Activated CD4-positive, alpha-beta T cell treated with anti-CD3 and anti-CD28 coated beads, Interleukin-2, amount 50 U/mL, for 1 hour (primary cell): ENCODE data around the gene WDR46.
"Not testable (repeated sequence)": the region's sequence is repeated elsewhere in the genome, so short reads cannot be mapped to it uniquely, and the experiment has no call there.

ENCODE experiments used
- DNase-seq: peaks from one replicate; pipeline ENCODE4 v3.0.0-alpha.2; 2020

The WDR46 gene

DNA sequence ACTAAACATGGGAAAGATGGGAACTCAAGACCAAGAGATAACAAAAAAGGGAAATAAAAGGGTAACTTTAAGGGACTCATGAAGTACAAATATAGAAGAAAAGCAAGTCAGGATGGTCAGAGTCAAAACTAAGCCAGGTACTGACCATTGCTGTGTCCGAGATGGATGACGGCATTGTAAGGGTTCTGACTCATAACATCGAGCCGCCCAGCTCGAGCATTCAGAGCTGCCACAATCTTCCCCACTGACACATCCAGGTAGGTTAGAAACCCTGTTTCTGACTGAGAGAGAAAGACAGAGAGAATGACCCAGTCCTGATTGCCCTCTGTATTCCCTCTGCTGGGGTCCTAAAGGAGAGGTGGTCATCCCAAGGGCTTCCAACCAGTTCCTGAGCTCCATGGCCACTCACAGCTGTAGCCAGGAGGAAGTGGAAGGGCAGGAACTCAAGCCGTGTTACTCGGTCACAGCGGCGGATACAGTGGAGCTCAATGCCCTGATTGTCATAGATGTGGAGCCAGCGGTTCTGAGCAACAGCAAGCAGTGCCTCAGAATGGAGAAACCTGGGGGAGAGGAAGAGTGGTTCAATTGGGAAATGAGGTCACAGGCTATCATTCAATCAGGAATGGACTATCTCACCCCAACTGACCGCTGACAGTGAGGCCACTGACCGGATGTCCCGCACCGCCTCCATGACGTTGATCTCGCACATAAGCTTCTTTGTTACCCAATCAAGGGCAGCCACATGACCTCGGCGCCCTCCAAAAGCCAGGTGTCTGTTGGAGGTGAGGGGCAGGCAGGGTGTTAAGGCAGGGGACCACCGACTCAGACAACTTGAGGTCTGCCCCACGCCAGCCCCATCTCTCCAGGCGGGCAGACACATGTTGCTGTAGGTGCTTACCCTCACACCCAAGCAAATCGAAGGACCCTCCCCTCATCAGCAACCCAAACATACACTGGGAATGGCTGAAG is 1.8 kb downstream of the WDR46 start:
- DNase-seq = no peak

DNA sequence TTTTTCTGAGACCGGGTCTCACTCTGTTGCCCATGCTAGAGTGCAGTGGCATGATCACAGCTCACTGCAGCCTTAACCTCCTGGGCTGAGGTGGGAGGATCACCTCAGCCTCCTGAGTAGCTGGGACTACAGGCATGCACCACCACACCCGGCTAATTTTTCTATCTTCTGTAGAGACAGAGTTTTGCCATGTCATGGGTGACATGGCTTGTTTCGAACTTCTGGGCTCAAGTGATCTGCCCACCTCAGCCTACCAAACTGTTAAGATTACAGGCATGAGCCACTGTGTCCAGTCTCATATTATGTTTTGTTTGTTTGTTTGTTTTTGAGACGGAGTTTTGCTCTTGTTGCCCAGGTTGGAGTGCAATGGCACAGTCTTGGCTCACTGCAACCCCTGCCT is 3.8 kb downstream of the WDR46 start:
- DNase-seq = not testable (repeated sequence)

GRCh38 chr6:33280539-33280938 is 8.5 kb downstream of the WDR46 start:
- no peak for DNase-seq

DNA sequence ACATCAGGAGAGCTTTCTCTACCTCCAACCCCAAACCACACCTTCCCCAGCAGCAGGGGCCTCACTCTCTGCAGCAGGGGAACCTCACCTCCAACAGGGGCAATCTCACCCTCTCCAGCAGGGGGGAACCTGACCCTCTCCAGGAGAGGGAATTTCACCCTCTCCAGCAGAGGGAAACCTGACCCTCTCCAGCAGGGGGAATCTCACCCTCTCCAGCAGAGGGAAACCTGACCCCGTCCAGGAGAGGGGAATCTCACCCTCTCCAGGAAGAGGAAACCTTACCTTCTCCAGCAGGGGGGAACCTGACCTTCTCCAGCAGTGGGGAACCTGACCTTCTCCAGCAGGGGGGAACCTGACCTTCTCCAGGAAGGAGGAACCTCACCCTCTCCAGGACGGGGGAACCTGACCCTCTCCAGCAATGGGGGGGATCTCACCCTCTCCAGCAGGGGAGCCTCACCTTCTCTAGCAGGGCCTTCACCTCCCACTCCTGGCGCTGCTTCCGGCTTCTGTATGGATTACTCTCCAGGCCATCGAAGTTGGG is 9.0 kb downstream of the WDR46 start:
- DNase-seq = no peak

GRCh38 chr6:33279257-33279695 is 9.8 kb downstream of the WDR46 start:
- DNase-seq = no peak

DNA sequence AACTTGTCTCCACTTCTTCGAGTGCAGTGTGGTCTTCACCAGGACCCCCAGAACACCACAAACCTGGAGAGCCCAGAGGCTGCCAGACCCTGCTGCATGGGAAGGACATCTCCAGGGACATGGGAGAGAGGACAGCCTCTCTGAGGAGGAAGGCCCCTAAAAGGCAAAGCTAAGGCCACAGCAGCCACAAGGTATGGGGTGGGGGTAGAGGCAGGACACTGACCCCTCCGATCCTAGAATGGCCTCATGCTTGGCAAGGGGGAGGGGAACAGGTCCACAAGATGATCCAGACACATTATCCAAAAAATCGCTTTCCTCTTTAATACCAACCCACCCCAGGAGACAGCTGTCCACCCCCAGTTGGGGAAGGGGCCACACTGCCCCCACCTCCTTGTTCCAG is 10.2 kb downstream of the WDR46 start:
- DNase-seq = no peak

DNA sequence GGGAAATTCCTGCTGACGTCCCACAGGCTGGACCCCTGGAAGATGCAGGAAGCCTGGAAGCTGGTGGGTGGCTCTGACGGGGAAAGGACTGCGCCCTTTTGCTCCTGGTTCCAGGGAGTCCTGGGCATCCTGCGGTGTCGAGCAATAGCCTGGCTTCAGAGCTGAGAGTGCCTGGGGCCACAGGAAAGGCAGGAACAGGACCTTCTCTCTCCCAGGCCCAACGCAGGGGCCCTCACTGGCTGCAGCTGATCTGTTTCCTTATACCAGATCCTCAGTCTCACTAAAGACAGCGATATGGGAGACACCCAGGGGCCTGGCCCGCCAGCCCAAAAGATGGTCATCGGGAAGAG is 10.7 kb downstream of the WDR46 start:
- DNase-seq = no peak

DNA sequence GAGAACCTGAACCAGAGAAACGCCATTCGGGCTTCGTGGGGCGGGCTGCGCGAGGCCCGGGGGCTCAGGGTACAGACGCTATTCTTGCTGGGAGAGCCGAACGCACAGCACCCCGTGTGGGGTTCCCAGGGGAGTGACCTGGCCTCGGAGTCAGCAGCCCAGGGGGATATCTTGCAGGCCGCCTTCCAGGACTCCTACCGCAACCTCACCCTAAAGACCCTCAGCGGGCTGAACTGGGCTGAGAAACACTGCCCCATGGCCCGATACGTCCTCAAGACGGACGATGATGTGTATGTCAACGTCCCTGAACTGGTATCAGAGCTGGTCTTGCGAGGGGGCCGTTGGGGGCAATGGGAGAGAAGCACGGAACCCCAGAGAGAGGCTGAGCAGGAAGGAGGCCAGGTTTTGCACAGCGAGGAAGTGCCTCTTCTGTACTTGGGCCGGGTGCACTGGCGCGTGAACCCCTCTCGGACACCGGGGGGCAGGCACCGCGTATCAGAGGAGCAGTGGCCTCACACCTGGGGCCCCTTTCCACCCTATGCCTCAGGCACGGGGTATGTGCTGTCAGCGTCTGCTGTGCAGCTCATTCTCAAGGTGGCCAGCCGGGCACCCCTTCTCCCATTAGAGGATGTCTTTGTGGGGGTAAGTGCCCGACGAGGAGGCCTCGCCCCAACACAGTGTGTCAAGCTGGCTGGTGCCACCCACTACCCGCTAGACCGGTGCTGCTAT is 11.2 kb downstream of the WDR46 start:
- no peak for DNase-seq

- DNase-seq = peak; percentile 58
These were observed 12.0 kb downstream of the WDR46 start, which contains the start of gene B3GALT4 for GRCh38 chr6:33276864-33277662. Gene B3GALT4 (plus strand): TSS chr6:33277123. CDS start chr6:33277420, 297 bp downstream.

GRCh38 chr6:33276581-33276863 is 12.5 kb downstream of the WDR46 start:
- no peak for DNase-seq

GRCh38 chr6:33275795-33276580 is 13.1 kb downstream of the WDR46 start:
- not testable (repeated sequence) for DNase-seq

GRCh38 chr6:33273924-33274902 is 14.8 kb downstream of the WDR46 start:
- no peak for DNase-seq

DNA sequence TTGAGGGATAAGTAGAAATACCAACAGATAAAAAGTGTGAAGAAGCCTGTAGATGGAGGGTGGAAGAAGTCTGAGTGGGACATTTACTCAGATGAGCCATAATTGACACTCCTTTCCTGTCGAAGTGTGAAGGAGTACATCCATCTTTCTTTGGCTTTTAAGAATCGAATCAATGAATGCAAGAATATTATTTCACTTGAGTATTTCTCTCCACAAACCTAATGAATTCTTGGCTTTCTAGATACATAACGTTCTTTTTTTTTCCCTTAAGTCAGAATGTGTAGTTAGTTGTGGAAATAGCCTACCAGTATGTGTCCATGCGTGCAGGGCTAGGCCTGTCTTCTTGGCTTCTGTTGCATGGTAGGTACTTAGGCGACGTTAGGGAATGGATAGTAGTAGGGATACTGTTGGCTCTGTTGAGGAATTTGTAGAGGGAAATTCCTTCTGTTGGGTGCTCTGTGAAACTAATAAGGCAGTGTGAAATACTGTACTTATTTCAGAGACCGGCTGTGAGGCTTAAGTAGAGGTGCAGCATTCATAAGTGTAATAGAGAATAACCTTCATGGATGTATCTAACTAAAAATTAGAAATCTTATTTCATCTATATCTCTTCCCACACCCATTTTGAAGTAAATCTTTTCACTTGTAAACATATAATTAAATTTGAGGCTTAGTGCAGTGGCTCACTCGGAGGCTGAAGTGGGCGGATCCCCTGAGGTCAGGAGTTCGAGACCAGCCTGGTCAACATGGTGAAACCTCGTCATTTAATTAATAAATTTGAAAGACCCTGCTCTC is 15.7 kb downstream of the WDR46 start:
- no peak for DNase-seq

GRCh38 chr6:33272275-33273128 is 16.5 kb downstream of the WDR46 start:
- no peak for DNase-seq

DNA sequence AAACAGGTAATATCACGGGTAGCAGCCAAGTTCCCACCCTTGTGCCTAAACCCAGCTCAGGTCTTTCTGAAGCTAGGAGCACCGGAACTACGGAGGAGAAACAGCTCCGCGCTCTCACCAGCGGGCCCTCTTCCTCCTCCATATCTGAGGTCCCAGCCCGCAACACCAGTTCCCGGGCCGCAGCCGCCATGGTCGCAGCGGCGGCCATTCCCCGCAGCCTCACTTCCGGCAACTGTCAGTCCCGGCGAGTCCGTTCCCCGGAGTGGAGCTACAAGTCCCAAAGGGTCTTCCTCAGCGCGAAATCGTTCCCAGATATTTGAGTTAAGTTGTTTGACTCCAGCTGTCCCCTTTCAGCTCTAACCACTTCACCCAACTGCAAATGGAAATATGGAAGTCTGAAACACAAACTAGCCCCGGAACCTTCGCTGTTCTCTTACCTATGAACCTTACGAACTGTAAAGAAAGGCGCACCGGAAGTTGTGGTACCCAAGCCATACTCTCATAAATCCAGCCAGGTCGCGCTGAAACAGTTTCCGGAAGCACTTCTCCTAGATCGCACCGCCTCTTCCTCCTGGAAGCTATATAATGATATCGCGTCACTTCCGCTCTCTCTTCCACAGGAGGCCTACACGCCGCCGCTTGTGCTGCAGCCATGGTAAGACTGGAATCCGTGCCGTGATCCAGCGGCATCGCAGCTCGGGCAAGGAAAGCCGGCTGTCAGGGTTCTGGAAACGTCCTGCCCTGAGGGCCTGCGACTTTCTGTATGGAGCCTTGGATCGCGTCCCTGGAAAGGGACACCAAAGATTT is 17.4 kb downstream of the WDR46 start, which contains the start of the genes RPS18 and VPS52:
Gene RPS18 (plus strand): TSS at position 608 of the 807 bp plus-strand sequence. CDS start 45 bp downstream, at position 653.
Gene VPS52 (minus strand): TSS at position 409 of the 807 bp plus-strand sequence. CDS start 201 bp downstream, at position 208.
- DNase-seq = peak; percentile 87

- no peak for DNase-seq
These were observed 17.9 kb downstream of the WDR46 start for GRCh38 chr6:33271117-33271467.

- no peak for DNase-seq
These were observed 25.0 kb downstream of the WDR46 start for GRCh38 chr6:33264015-33264414.

DNA sequence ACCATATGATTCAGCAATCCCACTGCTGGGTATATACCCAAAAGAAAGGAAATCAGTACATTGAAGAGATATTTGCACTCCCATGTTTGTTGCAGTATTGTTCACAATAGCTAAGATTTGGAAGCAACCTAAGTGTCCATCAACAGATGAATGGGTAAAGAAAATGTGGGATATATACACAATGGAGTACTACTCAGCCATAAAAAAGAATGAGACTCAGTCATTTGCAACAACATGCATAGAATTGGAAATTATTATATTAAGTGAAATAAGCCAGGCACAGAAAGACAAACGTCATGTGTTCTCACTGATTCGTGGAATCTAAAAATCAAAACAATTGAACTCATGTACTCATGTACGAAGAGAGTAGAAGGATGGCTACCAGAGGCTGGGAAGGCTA is 26.5 kb downstream of the WDR46 start:
- not testable (repeated sequence) for DNase-seq
